ENCODE measurements around the gene WDPCP. TPM values are rescaled to one million over a fixed set of nuclear protein-coding genes. Genes with fewer than 3 reads are reported as not detected.
A peak's percentile ranks its signal among the peaks of the same experiment; 100 is the strongest.

The WDPCP gene
- total and polyA plus RNA-seq, 2 of the 13 experiments (the other 11 are each of a cell fraction or from before 2014, with no cell fraction given): 2.9 to 5.2 TPM

DNA sequence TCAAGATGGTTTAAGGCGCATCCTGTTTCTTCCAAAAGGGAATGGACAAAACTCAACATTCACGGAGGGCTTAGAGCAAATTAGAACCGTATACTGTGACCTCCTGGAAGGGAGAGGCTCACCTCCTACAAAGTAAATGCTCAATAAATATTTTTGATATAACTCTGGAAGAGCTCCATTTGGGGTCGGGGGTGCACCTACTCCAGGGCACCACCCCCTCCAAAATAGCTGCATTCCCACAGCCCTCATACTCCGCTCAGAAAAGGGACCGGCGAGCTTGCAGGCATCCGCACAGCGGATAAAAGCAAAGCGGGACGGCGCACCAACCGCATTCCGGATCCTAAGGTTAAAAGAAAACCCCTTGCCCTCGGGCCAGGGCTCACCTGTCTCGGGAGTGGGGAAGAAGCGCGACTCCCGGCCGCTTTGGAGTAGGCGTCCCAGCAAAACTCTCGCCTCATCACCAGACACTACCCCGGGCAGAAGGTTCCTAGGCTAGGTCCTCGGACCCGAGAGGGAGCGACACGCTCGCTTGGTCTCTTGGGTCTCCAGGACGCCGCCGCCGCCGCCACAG, 378 bp downstream of the WDPCP start (continued):
- TF ChIP-seq, protein P1, sequence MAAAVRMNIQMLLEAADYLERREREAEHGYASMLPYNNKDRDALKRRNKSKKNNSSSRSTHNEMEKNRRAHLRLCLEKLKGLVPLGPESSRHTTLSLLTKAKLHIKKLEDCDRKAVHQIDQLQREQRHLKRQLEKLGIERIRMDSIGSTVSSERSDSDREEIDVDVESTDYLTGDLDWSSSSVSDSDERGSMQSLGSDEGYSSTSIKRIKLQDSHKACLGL (CRISPR knock-in tag; IDR thresholded peaks at IDR 0.05): 0 out of 2 replicates have a peak, but pooled peaks have one; percentile 19
- TF ChIP-seq NFKB2 (CRISPR knock-in tag; IDR thresholded peaks at IDR 0.05; ENCODE audit: borderline replicate concordance): peak; percentile 44; the same call in 1 of the 2 replicates
- TF ChIP-seq ZSCAN22 (CRISPR knock-in tag; IDR thresholded peaks at IDR 0.05): no peak
- TF ChIP-seq RORA (CRISPR knock-in tag; IDR thresholded peaks at IDR 0.05): no peak
- TF ChIP-seq TGIF2 (CRISPR knock-in tag; IDR thresholded peaks at IDR 0.05): no peak
- TF ChIP-seq ZNF570 (CRISPR knock-in tag; IDR thresholded peaks at IDR 0.05; ENCODE audit: borderline replicate concordance): no peak
- TF ChIP-seq, protein P2, sequence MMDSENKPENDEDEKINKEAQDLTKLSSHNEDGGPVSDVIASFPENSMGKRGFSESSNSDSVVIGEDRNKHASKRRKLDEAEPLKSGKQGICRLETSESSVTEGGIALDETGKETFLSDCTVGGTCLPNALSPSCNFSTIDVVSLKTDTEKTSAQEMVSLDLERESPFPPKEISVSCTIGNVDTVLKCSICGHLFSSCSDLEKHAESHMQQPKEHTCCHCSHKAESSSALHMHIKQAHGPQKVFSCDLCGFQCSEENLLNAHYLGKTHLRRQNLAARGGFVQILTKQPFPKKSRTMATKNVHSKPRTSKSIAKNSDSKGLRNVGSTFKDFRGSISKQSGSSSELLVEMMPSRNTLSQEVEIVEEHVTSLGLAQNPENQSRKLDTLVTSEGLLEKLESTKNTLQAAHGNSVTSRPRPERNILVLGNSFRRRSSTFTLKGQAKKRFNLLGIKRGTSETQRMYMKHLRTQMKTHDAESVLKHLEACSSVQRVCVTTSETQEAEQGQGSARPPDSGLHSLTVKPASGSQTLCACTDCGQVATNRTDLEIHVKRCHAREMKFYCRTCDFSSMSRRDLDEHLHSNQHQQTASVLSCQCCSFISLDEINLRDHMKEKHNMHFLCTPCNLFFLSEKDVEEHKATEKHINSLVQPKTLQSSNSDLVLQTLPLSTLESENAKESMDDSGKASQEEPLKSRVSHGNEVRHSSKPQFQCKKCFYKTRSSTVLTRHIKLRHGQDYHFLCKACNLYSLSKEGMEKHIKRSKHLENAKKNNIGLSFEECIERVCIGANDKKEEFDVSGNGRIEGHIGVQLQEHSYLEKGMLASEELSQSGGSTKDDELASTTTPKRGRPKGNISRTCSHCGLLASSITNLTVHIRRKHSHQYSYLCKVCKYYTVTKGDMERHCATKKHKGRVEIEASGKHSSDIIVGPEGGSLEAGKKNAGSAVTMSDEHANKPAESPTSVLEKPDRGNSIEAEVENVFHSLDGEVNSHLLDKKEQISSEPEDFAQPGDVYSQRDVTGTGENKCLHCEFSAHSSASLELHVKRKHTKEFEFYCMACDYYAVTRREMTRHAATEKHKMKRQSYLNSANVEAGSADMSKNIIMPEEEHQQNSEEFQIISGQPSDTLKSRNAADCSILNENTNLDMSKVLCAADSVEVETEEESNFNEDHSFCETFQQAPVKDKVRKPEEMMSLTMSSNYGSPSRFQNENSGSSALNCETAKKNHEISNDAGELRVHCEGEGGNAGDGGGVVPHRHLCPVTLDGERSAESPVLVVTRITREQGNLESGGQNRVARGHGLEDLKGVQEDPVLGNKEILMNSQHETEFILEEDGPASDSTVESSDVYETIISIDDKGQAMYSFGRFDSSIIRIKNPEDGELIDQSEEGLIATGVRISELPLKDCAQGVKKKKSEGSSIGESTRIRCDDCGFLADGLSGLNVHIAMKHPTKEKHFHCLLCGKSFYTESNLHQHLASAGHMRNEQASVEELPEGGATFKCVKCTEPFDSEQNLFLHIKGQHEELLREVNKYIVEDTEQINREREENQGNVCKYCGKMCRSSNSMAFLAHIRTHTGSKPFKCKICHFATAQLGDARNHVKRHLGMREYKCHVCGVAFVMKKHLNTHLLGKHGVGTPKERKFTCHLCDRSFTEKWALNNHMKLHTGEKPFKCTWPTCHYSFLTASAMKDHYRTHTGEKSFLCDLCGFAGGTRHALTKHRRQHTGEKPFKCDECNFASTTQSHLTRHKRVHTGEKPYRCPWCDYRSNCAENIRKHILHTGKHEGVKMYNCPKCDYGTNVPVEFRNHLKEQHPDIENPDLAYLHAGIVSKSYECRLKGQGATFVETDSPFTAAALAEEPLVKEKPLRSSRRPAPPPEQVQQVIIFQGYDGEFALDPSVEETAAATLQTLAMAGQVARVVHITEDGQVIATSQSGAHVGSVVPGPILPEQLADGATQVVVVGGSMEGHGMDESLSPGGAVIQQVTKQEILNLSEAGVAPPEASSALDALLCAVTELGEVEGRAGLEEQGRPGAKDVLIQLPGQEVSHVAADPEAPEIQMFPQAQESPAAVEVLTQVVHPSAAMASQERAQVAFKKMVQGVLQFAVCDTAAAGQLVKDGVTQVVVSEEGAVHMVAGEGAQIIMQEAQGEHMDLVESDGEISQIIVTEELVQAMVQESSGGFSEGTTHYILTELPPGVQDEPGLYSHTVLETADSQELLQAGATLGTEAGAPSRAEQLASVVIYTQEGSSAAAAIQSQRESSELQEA (CRISPR knock-in tag; IDR thresholded peaks at IDR 0.05; ENCODE audit: not compliant biosample characterization): peak; percentile 19
- no peak for TF ChIP-seq U2AF1 (optimal IDR thresholded peaks at IDR 0.05; ENCODE audit: low read depth, low read length)
- TF ChIP-seq, protein P3, sequence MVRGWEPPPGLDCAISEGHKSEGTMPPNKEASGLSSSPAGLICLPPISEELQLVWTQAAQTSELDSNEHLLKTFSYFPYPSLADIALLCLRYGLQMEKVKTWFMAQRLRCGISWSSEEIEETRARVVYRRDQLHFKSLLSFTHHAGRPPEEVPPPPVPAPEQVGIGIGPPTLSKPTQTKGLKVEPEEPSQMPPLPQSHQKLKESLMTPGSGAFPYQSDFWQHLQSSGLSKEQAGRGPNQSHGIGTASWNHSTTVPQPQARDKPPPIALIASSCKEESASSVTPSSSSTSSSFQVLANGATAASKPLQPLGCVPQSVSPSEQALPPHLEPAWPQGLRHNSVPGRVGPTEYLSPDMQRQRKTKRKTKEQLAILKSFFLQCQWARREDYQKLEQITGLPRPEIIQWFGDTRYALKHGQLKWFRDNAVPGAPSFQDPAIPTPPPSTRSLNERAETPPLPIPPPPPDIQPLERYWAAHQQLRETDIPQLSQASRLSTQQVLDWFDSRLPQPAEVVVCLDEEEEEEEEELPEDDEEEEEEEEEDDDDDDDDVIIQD (CRISPR knock-in tag; IDR thresholded peaks at IDR 0.05; ENCODE audit: low read depth): no peak
- TF ChIP-seq BRD4 (CRISPR knock-in tag; IDR thresholded peaks at IDR 0.05): 0 out of 2 replicates have a peak, but pooled peaks have one; percentile 64
- TF ChIP-seq KDM2A (CRISPR knock-in tag; IDR thresholded peaks at IDR 0.05; ENCODE audit: borderline replicate concordance, low read depth): no peak
- TF ChIP-seq RFX3 (CRISPR knock-in tag; IDR thresholded peaks at IDR 0.05): no peak
- TF ChIP-seq RFX5 (IDR thresholded peaks at IDR 0.05; ENCODE audit: low read depth, low read length): 0 out of 2 replicates have a peak, but pooled peaks have one; percentile 32
- TF ChIP-seq FLYWCH1 (CRISPR knock-in tag; IDR thresholded peaks at IDR 0.05): no peak
- no peak for TF ChIP-seq ZNF382 (CRISPR knock-in tag; IDR thresholded peaks at IDR 0.05; ENCODE audit: borderline replicate concordance)
- no peak for TF ChIP-seq ZNF746 (CRISPR knock-in tag; IDR thresholded peaks at IDR 0.05)
- no peak for TF ChIP-seq FOSL1 (CRISPR knock-in tag; IDR thresholded peaks at IDR 0.05; ENCODE audit: borderline replicate concordance)

All from HepG2 (cell line).